NCI-H69 (cell line): ENCODE measurements around the gene FMN2.
"Not testable (repeated sequence)": the region's sequence is repeated elsewhere in the genome, so short reads cannot be mapped to it uniquely, and the experiment has no call there.

Experiments
- DNase-seq: peaks from one replicate; lab custom pipeline; 2025; lab: John Stamatoyannopoulos, UW

Gene FMN2

DNA sequence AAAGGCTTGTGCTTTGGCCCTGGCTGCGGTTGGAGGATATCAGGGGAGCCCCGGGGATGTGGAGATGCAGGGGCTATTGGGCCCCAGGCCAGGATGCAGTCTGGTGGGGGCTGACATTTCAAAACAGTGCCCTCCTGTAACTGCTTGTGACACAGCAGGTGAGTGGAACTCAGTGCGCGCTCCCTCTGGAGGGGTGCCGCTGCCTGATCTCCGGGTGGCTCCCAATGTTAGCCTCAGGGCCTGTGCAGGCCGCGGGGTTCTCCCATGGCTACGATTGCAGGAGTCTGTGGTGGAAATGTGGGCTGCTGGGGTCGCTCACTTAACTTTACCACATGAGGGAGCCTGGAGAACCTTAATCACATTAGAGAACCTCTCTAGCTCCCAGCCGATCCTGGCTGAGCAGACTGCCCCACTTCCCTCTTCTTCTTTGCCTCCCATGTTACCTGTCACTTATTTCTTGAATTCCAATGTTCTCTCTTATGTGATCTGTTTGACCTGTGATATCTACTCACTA, 163.2 kb downstream of the FMN2 start:
- DNase-seq = peak; percentile 7

DNA sequence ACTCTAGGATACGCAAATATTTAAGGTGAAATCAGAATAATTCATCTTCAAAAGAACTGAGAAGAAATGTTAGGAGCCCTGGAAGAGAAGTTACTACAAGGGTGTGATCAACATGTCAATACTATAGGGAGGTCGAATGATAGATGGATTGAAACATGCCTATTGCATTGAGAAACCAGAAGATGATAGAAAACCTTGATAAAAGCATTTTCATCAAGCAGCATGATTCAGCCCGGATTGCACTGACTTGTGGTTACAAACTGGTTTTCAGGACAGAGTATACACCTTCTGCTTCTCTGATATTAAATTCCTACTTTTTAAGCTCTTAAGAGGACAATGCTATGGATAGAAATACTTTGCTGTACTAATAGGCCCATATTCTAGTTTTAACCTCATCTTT, 164.2 kb downstream of the FMN2 start:
- no peak for DNase-seq

DNA sequence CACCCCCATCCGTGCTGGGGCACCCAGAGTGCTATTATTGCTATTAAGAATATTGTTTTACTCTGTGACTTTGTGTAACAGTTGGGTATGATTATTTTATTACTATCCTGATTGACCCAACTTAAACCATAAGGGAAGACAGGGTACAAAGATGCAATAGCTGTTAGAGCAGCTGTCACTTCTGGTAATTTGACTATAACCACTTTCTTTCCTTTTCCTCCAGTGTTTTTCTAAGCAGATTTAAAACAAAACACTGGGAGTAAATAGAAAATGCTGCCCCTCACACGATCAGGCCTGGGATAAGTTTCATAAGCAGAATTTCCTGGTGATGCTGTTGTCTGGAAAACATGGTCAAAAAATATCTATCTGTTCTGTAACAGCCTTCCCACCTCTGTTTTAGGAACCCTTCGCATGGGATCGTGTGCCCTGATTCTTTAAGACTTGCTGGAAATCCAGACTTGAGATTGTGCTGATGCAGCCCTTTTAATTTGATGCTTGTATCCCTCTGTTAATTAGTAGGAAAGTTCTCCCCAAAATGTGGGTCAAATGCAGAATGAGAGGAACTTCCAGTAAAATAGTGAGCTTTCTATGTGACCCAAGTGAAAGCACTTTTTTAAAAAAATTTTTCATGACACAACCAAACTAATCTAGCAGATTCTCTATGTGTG, 165.3 kb downstream of the FMN2 start:
- no peak for DNase-seq

DNA sequence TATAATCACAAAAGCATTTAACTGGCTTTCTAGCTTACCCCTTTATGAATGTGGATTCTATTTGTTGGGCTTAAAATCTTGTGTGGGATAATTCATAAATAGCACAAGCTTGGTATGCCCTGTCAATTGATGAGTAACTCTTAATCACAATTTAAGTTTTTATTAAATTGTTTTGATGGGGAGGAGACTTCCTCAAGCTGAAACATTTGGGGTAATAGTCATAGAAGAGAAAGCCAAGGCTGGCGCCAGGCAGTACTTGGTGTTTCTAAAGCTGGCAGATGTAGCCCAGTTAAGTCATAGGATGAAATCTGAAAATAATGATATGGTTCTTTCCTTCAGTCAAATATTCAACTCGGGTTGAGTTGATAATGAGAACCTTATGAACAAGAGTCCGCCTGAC, 167.2 kb downstream of the FMN2 start:
- DNase-seq = no peak

DNA sequence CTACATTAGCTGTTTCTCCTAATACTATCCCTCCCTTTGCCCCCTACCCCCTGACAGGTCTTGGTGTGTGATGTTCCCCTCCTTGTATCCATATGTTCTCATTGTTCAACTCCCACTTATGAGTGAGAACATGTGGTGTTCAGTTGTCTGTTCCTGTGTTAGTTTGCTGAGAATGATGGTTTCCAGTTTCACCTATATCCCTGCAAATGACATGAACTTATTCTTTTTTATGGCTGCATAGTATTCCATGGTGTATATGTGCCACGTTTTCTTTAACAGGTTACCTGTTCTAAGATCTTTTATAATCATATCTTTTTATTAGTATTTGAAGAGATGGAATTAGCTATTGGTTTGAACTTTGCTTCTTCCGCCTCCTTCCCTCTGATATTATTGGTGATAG, 172.8 kb downstream of the FMN2 start:
- DNase-seq = not testable (repeated sequence)

DNA sequence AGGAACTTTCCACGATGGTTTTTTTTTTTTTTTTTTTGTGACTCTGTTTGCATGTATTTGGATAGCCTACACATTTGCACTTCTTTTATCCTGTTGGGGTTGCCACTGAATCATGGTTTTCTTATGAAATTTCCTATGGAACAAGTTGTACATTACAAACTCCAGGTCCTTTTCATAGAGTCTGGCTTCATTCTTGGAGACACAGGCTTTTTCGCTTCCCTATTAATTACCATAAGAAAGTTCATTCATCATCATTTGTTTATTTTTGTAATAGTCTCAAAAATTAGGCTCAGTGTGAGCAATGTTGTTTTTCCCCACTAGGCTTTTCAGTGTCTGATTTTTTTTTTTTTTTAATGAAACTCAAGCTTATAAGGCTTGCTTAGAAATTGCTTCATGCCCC, 179.4 kb downstream of the FMN2 start:
- DNase-seq = no peak

DNA sequence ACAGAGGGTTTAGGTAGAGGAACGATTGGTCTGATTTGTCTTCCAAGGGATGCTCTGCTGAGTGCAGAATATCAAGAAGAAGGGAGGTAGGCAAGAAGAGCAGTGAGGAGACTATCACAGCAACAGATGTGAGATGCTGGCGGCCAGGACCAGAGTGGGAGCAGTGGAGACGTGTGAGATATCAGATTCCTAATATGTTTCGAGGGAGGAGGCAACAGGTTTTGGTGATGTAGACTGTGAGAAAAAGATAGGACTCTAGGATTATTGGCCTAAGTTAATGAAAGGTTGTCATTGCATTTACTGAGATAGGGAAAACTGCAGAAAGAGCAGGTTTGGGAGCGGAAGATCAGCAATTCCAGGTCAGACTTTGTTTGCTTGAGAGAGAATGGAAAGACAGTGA, 182.9 kb downstream of the FMN2 start:
- DNase-seq = no peak

DNA sequence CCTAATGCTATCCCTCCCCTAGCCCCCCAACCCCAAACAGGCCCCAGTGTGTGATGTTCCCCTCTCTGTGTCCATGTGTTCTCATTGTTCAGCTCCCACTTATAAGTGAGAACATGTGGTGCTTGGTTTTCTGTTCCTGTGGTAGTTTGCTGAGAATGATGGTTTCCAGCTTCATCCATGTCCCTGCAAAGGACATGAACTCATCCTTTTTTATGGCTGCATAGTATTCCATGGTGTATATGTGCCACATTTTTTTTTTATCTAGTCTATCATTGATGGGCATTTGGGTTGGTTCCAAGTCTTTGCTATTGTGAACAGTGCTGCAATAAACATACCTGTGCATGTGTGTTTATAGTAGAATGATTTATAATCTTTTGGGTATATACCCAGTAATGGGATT, 183.5 kb downstream of the FMN2 start:
- not testable (repeated sequence) for DNase-seq

DNA sequence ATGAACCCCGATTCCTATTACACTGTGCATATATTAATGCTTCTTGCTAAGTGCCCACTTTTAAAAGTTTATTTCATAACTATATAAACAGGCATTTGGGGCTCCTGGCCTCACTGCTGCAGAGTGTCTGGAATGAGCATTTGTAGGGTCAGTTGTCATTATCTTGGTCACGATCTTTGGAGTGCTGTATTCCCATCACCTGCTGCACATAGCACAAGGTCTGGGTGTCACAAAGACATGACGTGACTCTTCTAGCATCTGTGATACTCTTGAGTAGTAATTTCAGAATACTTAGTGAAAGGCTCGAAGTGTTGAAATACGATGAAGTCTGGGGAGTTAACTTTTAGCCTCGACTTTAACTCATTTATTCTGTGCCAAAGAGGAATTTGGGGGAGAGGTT, 186.4 kb downstream of the FMN2 start:
- DNase-seq = no peak

DNA sequence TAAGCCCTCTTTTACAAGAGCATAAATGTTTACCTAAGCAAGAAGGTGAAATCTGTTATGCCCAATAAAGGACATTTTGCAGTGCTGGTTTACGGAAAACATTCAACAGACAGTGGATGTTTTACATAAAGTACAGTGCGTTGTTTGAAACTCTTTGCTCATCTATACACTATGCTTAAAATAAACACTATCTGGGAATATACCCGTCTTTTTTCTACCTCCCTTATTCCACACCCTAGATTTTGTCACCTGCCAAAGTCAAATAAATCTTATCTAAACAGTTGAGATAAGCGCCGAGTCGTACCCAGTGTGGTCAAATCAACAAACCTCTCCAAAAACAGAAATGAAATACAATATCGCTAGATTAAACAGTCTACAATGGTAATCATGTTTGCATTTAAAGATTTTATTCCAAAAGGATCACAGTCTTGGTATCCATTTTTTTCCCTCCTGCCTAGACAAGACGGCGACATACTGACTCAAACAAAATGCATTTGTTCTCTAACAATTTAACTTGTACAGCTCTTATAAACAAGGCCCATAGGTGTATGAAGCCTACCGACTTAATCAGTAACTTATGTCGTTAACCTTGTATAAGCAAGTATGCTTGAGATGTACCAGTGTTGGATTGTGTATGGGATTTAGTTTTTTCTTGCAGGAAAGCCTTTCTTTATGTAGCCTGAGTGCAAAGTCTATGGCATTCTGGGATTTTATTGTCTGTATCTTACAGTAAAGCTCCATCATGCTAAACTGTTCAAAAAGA, 189.1 kb downstream of the FMN2 start:
- DNase-seq = no peak

DNA sequence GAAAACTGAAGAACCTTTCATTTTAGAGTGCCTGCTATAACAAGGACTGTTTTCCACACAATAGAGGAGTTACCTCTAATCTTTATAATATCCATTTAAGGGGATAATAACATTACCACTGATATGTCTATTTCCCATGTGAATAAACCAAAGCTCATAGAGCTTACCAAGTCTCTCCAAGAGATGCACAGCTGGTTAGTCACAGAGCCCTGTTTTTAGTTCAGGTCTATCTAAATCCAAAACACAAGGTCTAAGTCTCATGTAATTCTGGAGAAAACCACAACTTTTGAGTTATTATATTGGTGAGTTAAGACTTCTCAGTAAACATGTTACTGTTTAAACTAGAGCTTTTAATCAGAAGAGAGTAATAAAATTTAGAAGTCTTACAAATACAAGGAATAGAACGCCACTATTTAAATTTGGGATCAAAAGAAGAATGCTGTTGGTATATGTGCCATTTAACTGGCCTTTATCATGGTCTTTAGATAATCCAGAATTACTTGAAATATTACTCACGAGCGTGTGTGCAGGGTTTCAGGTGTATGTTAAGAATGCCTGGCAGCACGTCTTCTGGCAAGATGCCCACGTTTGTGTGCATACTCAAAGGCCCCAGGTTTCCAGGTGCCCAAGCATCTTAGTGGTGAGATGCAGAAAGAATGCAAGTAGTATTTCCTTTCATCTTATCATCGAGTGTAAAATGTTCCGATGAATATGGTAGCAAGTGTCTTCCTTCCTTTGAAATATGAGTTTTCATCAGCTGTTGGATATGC, 190.6 kb downstream of the FMN2 start:
- peak; percentile 19 for DNase-seq

DNA sequence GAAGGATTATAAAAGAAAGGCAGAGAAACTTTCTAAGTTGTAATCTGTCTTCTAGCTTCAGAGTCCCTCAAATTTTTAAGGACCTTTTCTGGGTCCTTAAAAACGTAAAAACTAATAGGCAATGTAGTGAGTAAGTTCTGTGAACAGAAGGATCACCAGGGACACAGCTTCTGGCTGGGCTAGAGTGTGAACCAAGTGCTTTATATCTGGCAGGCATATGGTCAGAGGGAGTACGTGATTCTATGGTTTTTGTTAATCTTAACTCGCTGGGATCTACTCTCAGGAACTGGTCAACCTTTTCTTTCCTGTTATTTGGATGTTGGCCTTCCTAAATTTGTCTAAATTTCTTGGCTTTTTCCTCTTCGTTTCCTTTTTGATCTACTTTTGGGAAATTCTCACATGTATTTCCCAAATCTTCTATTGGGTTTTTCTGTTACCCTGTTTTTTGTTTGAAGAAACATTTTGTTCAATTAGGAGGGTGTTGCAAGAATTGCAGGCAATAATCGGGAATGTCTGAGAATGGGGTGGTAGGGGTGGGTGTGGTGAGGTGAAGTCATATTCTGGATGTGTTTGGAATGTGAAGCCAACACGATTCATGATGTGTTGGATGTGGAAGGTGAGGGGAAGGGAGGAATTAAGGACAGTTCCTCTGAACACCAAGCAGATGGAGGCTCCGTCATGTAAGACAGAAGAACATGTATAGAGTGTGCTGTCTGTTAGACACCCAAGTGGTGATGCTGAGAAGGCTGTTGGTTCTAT, 193.2 kb downstream of the FMN2 start:
- no peak for DNase-seq

DNA sequence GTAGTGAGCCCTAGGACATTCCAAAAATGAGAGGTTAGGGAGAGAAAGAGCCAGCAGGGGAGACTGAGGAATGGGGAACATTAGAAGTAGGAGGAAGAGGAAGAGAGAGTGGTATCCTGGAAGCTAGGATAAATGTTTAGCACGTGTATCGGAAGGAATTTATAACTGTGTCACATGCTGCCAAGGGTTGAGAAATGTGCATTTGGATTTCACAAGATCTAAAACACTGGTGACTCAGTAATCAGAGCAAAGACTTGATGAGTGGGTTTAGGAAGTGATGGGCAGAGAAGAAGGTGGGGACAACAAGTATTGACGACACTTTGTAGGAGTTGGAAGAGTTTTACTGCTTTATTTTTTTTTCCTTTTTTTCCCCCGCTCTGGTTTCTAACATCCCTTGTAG, 193.9 kb downstream of the FMN2 start:
- DNase-seq = no peak

DNA sequence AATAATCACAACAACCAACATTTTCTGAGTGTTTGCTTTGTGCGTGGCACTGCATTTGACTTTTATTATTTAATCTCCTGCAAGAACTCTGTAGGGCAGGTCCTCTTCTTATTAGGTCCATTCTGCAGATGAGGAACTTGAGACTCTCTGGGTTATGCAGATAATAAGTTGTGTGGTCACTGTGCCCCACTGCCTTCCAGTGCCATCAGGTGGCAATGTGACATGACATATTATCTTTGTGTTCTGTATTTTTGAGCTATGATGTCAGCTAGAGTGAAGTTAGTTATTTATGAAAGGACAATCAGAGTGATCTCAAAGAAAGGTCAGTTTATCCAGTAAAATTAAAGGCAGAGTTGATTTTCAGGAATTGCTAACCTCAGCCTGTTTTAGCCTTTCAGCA, 196.0 kb downstream of the FMN2 start:
- no peak for DNase-seq

DNA sequence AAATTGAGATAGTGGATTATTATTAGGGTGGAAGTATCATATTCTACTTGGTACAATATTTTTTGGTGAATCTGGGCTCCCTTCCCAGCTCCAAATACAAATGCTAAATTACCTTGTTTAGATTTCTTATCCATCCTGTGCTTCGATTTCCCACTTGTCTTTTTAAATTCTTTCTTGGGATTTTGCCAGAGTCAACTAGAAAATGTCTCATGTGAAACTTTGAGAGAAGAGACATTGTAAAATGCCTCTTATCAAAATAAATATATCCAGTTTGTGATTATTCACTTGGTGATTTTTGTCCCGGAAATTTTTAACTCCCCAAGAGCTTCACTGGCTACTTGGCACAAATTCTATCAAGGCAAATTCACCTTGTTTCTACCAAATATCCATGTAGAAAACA, 202.0 kb downstream of the FMN2 start:
- DNase-seq = no peak

DNA sequence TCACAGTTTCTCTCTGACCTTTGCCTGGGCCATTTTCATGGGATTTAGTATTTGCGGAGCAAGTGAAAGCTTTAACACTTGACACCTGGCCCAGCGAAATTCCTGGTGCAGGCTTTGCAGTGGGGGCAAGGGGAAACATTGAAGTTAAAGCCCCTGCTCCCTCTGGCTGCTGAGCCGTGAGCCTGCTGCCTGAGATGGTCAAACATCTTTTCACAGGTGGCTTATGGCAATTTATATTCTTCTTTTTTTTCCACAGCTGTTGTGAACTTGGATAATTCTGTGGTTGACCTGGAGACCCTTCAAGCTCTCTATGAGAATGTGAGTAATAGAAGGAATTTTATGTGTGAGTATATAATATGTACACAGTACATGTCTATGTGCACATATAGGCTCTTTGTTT, 202.9 kb downstream of the FMN2 start:
- DNase-seq = no peak

DNA sequence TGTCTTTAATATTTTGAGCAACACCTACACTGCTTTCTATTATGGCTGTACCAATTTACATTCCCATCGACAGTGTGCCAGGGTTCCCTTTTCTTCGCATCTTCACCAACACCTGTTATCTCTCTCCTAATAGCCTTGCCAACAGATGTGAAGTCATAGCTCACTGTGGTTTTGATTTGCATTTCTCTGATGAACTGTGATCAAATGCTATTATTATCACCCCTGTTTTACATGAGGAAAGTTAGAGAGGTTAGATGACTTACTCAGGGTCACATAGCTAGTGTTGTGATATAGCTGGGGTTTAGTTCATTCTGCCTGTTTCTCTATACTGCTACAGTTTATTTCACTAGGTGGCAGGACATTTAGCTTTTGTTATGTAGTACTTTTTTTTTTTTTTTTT, 204.1 kb downstream of the FMN2 start:
- no peak for DNase-seq

DNA sequence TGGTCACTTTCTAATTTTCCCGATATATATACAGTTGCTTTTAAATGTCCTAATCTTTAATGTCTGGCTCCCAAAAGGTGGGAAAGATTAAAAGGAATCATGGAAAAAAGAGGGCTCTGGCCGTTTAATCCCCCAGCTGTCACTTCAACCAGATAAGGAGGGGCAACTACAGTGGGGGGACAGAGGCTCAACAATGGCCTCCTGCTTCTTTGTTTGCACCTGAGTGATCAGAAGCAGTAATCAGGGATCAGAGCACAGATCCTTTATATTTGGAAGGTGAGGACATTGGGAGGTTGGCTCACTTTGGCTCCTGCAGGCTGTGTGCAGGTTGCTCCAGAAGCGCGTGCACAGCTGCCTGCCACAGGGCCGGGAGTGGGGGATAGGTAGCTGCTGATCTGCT, 212.8 kb downstream of the FMN2 start:
- peak; percentile 71 for DNase-seq

DNA sequence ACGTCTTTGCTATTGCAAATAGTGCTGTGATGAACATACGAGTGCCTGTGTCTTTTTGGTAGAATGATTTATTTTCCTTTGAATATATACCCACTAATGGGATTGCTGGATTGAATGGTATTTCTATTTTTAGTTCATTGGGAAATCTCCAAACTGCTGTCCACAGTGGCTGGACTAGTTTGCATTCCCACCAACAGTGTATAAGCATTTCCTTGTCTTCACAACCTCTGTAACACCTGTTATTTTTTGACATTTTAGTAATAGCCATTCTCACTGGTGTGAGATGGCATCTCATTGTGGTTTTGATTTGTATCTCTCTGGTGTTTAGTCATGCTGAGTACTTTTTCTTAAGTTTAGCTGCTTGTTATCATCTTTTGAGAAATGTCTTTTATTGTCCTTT, 215.0 kb downstream of the FMN2 start:
- no peak for DNase-seq

DNA sequence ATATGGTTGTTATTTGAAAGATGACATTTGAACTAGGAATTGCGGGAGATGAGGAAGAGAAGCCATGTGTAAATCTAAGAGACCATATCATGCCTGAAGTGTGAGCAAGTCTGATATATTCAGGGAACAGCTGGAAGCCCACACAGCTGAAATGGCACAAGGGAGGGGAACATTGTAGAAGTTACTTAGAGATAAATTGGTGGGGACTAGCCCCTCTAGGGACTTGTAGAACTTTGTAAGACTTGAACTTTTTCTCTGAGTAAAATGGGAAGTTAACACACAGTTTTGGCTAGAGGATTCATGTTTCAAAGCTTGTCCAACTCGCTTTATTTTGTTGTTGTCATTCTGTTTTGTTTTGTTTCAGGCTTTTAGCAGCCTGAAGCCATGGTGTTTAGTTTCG, 216.4 kb downstream of the FMN2 start:
- DNase-seq = no peak

DNA sequence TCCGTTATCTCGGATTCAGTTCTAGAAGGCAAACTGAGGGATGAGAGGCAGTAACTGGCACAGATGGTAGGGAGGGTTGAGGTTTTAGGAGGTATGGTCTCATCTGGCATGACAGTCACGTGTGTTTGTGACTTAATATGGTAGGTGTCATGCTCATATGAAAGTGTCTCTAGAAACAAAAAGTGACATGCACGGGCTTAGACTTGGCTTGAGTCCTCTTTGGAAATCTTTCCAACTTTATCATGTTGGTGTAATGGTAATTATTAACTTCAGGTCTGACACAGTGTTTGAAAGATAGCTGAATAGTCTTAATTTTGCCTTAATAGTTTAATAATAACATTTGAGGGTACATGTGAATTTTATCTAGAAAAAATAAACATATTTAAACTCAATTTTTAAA, 218.1 kb downstream of the FMN2 start:
- DNase-seq = no peak

DNA sequence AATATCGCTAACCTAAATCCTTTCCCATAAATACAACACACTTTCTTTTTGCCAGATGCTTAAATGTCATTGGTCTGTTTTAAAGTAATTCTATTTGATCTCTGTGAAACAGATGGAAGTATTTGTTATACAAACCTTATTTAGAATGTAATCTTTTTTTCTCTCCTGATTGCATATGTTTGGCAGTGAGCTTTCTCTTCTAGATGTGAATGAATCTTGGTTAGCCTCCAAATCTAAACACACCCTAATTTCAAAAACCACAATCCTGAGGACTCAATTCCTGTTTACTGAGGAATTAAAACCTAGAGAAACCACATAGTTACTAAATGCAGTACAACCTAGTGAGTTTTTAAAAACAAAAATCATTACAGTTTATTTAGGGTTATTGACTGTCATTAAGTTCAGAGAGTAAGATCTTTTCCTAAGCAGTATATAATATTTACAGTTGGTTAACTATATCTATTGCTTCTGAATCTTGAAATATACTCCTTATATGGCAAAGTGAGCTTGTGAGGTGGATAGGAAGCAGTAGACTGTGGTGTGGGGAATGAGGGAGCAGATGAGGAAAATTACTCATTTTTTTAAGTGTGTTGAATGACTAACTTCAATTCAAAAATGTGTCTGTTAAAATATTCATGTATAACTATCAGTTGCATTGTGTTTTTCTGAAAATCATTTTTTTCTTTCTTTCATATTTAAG, 218.7 kb downstream of the FMN2 start:
- DNase-seq = no peak
